ENCODE data around the gene ASPHD2.

ASPHD2 gene

GRCh38 chr22:26476705-26477340 is 47.8 kb downstream of the ASPHD2 start:
- peak; percentile 77 for DNase-seq (ENCODE audit: low read depth)

DNA sequence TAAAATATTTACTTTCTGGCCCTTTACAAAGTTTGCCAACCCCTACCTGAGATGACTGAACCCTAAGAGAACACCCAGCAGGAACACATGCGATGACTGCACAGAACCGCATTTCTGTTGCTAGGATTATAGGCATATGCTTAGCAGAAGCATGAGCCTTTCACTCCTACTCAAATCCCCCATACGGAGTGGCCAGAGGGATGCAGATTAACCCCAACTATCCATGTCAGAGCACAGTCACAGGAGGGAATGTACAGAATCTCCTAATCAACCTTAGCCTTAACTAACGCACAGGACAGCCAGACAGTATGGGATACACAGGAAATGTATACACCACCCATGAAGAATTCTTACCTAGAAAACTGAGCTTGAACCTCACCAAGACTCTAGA is 48.3 kb downstream of the ASPHD2 start:
- no peak for DNase-seq (ENCODE audit: low read depth)

GRCh38 chr22:26479043-26479791 is 50.2 kb downstream of the ASPHD2 start:
- DNase-seq (ENCODE audit: low read depth), result no peak

- DNase-seq (ENCODE audit: low read depth), result no peak
Observed at GRCh38 chr22:26479792-26480610, 50.9 kb downstream of the ASPHD2 start.

DNA sequence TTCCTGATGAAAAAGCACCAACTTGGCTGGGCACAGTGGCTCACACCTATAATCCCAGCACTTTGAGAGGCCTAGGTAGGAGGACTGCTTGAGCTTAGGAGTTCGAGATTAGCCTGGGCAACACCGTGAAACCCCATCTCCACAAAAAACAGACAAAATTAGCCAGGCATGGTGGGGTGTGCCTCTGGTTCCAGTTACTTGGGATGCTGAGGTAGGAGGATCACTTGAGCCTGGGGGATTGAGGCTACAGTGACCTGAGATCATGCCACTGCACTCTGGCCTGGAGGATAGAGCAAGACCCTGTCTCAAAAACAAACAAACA is 51.5 kb downstream of the ASPHD2 start:
- no peak for DNase-seq (ENCODE audit: low read depth)

DNA sequence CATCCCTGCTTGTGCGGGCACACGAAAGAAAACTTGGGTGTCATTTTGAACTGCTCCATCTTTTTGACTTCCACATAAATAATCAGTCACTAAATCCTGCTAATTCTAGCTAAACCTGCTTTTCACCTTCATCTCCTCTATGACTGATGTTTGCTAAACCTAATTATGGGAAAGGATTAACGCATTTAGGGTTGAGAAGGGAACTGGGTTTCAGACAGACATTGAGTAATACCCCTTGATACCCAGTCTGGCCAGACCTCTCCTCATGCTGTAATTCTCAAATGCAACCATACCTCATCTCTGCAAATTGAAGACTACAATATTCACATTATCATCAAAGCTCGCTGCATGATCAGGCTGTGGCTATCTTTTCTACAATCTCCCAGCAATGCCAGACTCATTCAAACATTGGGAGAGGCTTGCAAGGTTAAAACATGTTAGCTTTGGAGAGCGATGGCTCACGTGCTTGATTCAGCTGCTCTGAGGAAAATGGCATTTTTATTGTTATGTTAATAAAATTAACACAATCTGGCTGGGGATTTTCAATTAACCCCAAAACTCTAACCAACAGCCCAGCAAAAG is 52.1 kb downstream of the ASPHD2 start:
- no peak for DNase-seq (ENCODE audit: low read depth)

GRCh38 chr22:26481694-26482093 is 52.6 kb downstream of the ASPHD2 start:
- DNase-seq (ENCODE audit: low read depth), result no peak

DNA sequence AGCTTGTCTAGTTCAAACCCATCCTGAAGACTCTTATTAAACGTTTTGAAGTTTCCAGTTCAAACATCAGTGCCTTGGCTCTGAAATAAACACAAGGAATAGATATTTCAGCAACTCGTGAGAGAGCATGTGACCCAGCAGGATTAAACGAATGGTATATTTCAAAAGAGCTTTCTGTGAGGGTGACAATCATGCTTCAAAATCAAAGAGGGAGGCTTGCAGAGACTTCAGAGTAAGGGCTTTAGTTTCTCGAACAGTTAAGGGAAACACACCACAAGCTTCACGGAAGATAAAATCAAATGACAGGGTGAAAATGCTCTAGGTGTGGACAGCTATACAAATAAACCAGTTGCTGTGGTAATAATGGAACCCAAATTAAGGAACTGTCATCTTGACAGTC is 53.1 kb downstream of the ASPHD2 start:
- no peak for DNase-seq (ENCODE audit: low read depth)

- no peak for DNase-seq (ENCODE audit: low read depth)
Observed at GRCh38 chr22:26483043-26483438, 54.0 kb downstream of the ASPHD2 start.

DNA sequence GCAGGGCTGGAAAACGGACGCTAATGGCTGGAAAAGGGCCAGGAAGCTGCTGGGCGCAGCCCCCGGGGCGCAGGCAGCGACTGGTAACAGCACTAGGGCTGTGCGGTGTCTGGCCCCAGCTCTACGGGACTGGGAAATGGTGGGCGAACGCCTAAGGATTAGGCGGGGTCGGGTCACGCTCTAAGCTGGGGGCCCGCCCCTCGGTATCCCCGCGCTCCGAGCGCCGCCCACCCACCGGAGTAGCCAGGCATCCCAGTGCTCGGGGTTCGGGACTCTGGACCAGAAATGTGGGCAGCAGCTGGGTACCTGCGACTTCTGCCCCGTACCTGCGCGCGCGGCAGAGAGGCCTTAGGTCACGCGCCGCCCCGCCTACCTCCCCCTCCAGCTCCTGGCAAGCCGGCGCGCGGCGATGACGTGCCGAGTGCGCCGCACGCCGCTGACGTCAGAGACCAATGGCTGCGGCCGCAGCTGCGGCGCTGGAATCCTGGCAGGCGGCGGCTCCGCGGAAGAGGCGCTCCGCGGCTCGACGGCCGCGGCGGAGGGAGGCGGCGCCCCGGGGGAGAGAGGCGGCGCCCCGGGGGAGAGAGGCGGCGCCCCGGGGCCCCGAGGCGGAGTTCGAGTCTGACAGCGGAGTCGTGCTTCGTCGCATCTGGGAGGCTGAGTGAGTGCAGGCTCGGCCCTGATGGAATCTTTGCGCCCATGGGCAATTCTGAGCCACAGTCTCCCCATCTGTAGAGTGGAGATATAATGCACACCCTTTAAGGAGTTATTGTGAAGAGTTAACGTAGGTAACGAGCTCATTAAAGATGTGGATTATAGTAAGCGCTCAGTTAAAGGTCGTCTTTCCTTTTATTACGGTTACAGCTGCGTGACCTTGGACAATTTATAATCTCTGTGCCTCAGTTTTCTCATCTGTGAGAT is 54.6 kb downstream of the ASPHD2 start, which contains the start of the genes HPS4 and SRRD:
HPS4 (minus strand) TSS at position 345 of the 921 bp plus-strand sequence. CDS start 2,021 bp downstream, outside the sequence.
SRRD (plus strand) TSS at position 439 of the 921 bp plus-strand sequence; CDS start at position 453, 14 bp downstream.
- no peak for DNase-seq (ENCODE audit: low read depth)

DNA sequence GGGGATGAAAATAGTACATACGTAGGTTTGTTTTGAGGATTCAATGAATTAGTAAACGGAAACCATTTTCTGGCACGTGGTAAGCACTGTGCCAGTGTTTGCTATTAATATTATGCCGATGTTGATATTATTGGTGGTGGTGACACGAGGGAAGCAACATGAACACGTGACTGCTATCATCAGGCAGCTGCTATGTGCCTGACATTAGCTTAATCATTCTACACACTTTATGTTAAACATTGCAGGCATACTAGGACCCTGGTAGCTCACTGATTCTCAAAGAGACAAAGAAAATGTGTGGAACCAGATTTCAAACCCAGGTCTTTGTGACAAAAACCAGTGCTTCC is 55.3 kb downstream of the ASPHD2 start:
- DNase-seq (ENCODE audit: low read depth), result no peak

DNA sequence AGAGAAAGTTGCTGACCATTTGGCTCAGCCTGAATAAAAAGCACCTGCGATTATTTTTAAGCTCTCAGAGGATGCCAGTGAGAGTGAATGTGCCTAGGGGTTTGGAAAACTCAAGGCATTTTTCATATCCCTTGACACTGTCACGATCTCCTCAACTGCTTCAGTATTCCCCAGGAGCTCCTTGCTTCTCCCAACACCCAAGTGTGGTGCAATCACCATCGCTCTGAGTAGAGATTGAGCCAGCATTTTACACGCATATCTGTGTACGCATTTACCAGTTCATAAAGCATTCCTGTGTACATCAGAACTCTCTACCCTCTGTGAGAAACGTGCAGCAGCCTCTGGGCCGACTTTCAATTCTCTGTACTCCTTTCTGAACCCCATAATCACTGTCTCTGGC is 56.0 kb downstream of the ASPHD2 start:
- no peak for DNase-seq (ENCODE audit: low read depth)

GRCh38 chr22:26485806-26486390 is 56.8 kb downstream of the ASPHD2 start:
- DNase-seq (ENCODE audit: low read depth), result no peak

DNA sequence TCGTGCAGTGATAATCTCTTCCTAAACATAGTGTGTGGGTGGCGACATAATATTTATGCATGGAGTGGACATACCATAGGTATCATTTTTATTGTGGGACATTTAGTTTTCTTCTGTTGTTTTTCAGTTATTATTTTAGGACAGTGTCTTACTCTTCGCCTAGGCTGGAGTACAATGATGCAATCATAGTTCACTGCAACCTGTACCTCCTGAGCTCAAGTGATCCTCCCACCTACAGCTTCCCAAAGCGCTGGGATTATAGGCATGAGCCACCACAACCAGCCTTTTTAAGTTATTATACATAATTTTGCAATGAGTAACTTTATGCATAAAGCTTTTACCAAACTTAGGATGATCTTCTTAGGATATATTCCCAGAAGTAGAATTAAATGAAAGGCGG is 57.3 kb downstream of the ASPHD2 start:
- DNase-seq (ENCODE audit: low read depth), result no peak

DNA sequence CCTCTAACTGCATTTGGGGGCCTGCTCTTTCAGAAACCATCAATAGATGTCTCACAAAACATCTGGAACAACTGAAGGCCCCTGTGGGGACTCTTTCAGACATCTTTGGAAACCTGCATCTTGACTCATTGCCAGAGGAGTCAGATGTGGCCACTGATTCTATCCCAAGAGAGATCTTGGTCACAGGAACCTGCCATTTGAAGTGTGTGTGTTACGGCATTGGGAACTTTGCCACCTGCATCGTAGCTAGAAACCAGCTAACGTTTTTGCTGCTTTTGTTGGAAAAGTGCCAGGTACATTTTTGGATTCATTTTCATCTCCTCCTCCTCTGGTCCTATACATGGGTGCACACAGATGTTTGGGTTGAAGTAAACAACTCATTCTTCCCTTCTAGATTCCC is 58.9 kb downstream of the ASPHD2 start:
- no peak for DNase-seq (ENCODE audit: low read depth)

DNA sequence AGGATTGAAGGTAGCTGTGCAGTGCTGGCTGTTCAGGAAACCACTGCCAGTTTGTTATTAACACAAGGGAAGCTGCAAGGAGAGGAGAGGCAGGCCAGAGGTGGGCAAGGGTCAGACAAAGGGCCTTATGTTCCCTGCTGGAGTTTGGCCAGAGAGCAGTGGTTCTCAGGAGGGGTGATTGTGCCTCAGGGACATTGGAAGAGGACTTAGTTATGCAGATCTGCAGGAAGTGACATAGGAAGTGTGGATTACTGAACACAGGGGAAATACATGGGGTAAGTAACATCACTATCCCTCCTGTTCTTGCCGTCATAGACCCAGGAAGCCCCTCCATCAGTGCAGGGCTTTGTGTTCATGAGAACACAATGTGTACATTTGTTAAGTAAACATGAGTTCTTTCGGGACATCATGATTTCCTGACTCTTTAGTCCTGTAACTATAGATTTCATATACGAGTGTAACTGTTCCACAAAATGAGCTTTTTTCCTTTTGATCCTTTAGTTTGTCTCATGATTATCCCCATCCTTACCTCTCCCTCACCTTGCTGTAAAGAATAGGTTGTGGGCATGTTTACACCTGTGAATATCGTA is 60.5 kb downstream of the ASPHD2 start:
- DNase-seq (ENCODE audit: low read depth), result no peak

- DNase-seq (ENCODE audit: low read depth), result no peak
Observed at GRCh38 chr22:26492220-26492619, 63.2 kb downstream of the ASPHD2 start.

DNA sequence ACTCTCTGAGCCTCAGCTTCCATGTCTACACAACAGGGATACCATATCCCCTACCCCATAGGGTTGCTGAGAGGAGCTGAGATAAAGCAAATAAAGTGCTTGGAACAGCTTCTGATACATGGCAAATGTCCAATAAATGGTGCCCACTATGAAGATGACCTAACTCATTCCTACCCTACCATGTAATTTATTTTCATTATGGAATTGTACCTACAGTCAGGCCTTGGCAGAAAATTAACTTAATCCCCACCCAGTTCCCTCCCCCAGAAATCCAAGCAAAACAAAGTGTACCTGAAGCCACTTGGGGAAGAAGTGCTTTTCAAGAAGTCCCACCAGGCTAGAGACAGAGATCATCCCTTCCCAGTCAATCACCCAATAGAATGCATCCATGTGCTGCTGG is 65.4 kb downstream of the ASPHD2 start:
- no peak for DNase-seq (ENCODE audit: low read depth)

All from non-pigmented ciliary epithelial cell (primary cell).